Central memory CD8-positive, alpha-beta T cell (primary cell): ENCODE data around the gene KRTAP17-1.

Experiments
- ATAC-seq: fragments of 150-1000 bp; cut with Tn5 transposase; replicated peaks from 2 replicates; pipeline ENCODE4 v1.10.0; 2022; ENCODE audit warnings: mild to moderate bottlenecking, moderate FRiP score, moderate number of reproducible peaks; ENCODE audit not compliant: poor library complexity, severe bottlenecking; ENCODE audit errors: extremely low read depth
- DNase-seq, 2 donors: peaks; one replicate each; pipeline ENCODE4 v3.0.0; 2021; ENCODE audit warnings: low spot score in 2 of 2
- H3K27ac Mint-ChIP-seq: one replicate; pipeline ENCODE4 v1.8.0; 2022; ENCODE audit warnings: low read depth, mild to moderate bottlenecking, moderate library complexity, mixed read lengths
- H3K27me3 Mint-ChIP-seq: one replicate; pipeline ENCODE4 v1.8.0; 2022; ENCODE audit warnings: mixed read lengths
- H3K36me3 Mint-ChIP-seq: one replicate; pipeline ENCODE4 v1.8.0; 2022; ENCODE audit warnings: mild to moderate bottlenecking, moderate library complexity, mixed read lengths; ENCODE audit not compliant: insufficient read depth
- H3K4me1 Mint-ChIP-seq: one replicate; pipeline ENCODE4 v1.8.0; 2022; ENCODE audit warnings: mixed read lengths
- H3K4me3 Mint-ChIP-seq: one replicate; pipeline ENCODE4 v1.8.0; 2022; ENCODE audit warnings: mild to moderate bottlenecking, moderate library complexity, mixed read lengths
- H3K9me3 Mint-ChIP-seq: one replicate; pipeline ENCODE4 v1.8.0; 2022; ENCODE audit warnings: mixed read lengths

Gene KRTAP17-1

DNA sequence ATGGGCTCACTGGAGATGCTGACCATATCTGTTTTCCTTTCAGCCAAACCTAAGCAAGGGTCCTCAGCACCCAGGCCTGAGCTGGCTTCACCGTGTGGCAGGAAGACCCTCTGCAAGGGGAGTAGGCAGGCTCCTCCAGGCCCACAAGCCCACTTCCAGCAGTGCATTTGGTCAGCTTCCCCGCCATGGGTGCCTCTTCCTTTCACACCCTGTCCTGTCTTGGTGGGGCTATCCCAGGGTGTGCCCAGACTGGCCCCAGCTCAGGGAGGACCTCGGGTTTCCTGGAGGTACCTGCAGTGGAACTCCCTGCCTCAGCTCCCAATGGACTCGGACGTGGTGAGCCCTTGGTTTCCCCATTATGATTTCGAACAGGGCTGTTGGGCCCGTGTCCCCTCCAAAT is 12.7 kb upstream of the KRTAP17-1 start:
- H3K4me3 Mint-ChIP-seq = no peak overlapping the region
- ATAC-seq = no peak
- H3K36me3 Mint-ChIP-seq = peaks cover 5% of the 10 kb centered on the region
- H3K9me3 Mint-ChIP-seq = no peaks in the 10 kb centered on the region
- H3K27me3 Mint-ChIP-seq = no peaks in the 10 kb centered on the region
- H3K27ac Mint-ChIP-seq = no peak overlapping the region
- DNase-seq = no peak
- H3K4me1 Mint-ChIP-seq = peaks cover 39% of the 10 kb centered on the region

DNA sequence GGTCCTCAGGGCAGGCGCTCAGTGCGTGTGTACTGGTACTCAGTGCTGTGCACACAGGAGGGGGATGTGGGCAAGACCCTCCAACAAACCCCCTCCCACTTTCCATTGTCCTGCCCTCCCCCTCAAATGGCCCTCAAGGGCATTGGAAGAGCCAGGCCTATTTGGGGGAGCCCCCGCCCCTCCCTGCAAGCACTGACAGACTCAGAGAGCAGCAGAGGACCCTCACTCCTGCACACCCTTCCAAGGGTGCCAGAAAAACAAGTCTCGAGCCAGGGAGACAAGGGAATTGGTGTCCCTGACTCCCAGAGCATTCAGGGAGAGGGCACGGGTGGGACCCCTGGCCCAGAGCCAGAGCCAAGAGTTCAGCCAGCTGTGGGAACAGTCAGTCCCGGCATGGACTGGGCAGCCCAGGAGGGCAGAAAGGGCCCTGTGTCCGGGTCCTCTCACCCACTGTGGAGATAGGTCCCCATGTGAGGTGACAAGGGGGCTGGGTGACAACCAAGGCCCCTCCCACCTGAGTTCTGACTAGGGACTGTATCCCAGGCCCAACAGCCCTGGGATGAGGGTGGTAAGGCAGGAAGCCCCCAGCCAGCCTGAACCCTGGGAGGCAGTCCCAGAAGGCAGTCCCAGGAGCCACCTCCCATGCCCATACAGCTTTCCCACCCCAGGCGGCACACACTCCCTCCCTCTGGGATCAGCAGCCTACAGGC is 12.1 kb upstream of the KRTAP17-1 start:
- DNase-seq = no peak
- Mint-ChIP-seq H3K27ac (peak overlapping the region; percentile 22), H3K4me3 (no peak overlapping the region), H3K27me3 (no peaks in the 10 kb centered on the region), H3K4me1 (peaks cover 40% of the 10 kb centered on the region), H3K9me3 (no peaks in the 10 kb centered on the region), H3K36me3 (peaks cover 8% of the 10 kb centered on the region)
- ATAC-seq = no peak

DNA sequence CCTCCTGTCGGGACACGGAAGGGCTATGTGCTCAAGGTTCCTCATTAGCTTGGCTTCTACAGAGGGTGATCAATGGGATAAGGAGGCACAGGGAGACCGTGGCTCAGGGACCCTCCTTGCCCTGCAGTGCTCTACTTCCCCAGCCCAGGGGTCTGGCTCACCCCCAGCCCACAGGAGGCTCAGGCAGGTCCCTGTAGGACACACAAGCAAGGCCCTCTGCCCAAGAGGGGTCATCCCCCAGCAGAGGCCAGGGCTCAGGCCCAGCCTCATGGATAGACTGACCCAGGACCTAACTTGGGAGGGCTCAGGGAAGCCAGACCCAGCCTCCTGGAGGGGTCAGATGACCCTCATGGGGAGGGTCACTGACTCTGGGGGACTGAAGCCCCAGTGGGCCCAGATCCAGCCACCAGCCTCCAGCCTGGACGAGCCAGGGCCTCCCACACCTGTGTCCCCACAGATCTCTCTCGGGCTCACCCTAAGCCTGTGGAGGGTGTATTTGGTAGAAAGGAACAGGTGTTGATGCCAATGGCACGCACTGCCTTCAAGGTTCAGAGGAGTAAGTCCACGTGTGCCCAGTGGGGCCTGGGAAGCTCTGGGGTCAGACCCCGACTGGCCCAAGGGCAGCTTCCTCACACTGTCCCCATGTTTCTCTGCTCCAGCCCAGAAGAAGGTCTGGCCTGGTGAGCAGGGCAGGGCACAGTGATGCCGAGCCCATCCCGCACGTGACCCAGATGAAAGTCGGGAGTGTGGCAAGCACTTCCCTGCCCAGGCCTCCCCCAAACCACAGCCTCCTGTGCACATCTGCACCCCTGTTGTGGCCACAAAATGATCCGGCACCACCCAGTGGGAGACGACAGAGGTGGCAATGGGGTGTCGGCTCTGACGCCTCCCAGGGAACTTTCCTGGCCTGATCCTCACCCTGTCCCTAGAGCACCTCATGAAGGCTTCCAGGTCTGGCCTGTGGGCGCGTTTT is 10.9 kb upstream of the KRTAP17-1 start:
- H3K36me3 Mint-ChIP-seq = peaks cover 8% of the 10 kb centered on the region
- H3K27ac Mint-ChIP-seq = peak overlapping the region; percentile 73
- ATAC-seq (peak; percentile 79), DNase-seq (no peak)
- peaks cover 42% of the 10 kb centered on the region for H3K4me1 Mint-ChIP-seq
- no peaks in the 10 kb centered on the region for H3K9me3 Mint-ChIP-seq
- H3K4me3 Mint-ChIP-seq = no peak overlapping the region
- H3K27me3 Mint-ChIP-seq = no peaks in the 10 kb centered on the region

DNA sequence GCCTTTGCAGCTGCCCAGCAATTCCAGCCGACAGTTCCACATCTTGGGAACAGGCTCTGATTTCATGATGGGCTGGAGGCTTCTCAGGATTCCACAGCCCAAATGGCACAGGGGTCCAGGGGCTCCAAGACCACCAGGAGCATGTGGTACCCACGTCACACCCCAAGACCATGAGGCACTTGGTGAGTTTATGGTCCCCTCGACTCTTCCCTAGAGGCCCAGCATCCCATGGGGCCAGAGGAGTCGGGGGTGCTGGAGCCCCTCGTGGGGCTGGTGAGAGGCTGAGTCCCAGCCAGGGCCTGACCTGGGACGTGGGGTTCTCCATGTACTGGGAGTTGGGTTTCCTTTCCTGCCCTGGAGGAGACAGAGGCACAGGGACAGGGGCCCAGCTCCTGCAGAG is 10.1 kb upstream of the KRTAP17-1 start:
- peaks cover 8% of the 10 kb centered on the region for H3K36me3 Mint-ChIP-seq
- no peak for ATAC-seq

DNA sequence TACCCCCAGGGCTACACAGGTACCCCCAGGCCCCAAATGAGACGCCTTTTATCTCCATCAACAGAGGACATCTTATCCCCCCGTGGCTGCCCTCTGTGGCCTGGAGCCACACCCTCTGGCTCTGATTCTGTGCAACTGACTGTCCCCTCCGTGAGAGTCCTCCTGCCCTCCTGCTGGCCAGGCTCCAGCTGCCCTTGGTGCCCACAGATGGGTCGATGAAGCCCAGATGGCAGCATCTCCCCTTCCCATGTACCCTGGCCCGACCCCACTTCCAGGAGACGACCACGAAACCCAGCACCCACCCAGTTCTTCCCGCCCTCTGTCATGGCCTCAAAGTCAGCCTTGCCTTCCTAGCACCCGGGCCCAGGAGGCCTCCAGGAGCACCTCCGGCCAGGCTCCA is 9.6 kb upstream of the KRTAP17-1 start:
- H3K4me3 Mint-ChIP-seq = no peak overlapping the region
- peaks cover 42% of the 10 kb centered on the region for H3K4me1 Mint-ChIP-seq
- peaks cover 8% of the 10 kb centered on the region for H3K36me3 Mint-ChIP-seq
- no peaks in the 10 kb centered on the region for H3K9me3 Mint-ChIP-seq
- no peak for DNase-seq
- H3K27ac Mint-ChIP-seq = peak overlapping the region; percentile 68
- H3K27me3 Mint-ChIP-seq = no peaks in the 10 kb centered on the region
- ATAC-seq = no peak

More for the DNA sequence above, 10.1 kb upstream of the KRTAP17-1 start:
- H3K9me3 Mint-ChIP-seq = no peaks in the 10 kb centered on the region
- H3K27me3 Mint-ChIP-seq = no peaks in the 10 kb centered on the region
- H3K4me3 Mint-ChIP-seq = no peak overlapping the region
- peak overlapping the region; percentile 73 for H3K27ac Mint-ChIP-seq
- no peak for DNase-seq
- peaks cover 42% of the 10 kb centered on the region for H3K4me1 Mint-ChIP-seq

DNA sequence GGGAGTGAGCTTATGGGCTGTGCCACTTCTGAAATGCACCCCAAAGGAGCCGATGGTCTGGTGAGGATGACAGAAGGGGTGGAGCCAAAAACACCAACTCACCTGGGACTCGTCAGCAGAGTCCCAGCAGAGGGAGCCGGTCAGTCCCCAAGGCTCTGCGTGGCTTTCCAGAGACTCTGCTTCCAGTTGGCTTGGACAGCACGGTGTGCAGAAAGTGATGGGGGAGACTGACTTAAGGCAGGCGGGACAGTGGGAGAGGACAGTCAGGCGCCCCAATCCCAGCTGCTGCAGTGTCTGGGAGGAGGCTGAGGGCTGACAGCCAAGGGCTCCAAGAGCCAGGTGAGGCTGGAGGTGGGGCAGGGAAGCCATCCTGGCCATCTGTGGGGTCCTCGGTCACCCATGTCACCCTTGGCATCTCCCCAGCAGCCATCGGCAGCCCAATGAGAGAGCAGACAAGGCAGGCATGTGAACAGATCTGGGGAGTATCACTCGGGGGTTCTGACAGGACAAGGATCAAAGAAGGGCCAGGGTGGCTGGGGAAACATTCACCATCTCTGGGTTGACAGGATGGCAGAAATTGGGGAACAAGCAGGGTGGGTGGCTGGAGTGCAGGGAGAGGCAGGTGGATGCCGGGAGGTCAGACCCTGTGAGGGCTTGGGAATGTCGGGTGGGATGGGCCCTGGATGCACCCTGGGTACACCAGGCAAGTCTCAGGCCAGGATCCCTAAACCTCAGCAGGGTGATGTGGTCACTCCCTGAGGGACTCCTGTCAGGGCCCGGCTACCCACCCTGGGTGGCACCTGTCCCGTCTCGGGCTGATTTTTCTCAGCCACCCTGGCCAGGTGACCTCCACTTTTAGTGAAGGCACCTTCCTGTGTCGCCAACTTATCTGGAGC is 8.9 kb upstream of the KRTAP17-1 start:
- no peaks in the 10 kb centered on the region for H3K9me3 Mint-ChIP-seq
- peaks cover 42% of the 10 kb centered on the region for H3K4me1 Mint-ChIP-seq
- no peak for ATAC-seq
- H3K27me3 Mint-ChIP-seq = no peaks in the 10 kb centered on the region
- H3K27ac Mint-ChIP-seq = peak overlapping the region; percentile 68
- H3K36me3 Mint-ChIP-seq = peaks cover 8% of the 10 kb centered on the region
- DNase-seq = no peak
- H3K4me3 Mint-ChIP-seq = peak overlapping the region; percentile 27

DNA sequence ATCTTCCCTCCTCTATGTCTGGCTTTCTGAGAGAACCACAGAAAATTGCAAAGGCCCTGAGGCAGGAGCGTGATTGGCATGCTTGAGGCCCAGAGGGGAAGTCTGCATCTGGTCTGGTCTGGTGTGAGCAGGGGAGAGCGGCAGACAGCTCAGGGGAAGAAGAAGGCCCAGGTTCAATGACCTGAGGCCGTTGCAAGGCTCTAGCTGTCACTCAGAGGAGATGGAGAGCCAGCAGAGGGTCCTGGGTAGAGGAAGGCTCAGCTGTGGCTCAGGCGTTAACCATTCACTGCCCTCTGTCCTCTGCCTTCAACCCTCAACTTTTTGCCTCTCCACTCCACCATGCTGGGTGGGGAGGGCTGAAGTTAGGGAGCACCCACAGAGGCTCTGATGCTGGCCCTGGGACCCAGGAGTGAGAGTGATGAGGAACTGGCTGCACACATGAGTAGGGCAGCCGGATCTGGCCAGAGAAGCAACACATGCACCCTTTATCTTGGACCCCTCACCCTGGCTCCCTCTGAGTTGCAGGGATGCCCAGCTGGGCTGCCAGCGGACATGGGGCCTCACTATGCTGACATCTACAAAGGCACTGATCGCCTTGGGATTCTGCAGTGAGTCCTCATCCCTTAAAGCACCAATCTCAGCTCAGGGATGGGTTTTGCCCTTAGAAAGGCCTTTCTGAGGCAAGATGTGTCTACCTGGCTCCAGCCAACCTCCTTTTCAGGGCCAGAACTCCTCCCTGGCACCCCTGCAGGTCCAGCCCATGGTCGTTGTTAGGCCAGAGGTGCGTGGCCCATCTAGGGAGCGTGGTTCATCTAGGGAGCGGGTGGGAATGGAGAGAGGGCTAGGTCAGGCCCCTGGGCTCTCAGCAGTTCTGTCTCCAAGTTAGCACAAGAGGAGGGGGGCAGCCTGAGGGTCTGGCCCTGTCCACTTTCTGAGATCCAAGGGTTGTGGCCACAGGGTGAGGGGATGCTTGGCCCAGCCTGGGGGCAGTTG is 7.7 kb upstream of the KRTAP17-1 start:
- DNase-seq = no peak

DNA sequence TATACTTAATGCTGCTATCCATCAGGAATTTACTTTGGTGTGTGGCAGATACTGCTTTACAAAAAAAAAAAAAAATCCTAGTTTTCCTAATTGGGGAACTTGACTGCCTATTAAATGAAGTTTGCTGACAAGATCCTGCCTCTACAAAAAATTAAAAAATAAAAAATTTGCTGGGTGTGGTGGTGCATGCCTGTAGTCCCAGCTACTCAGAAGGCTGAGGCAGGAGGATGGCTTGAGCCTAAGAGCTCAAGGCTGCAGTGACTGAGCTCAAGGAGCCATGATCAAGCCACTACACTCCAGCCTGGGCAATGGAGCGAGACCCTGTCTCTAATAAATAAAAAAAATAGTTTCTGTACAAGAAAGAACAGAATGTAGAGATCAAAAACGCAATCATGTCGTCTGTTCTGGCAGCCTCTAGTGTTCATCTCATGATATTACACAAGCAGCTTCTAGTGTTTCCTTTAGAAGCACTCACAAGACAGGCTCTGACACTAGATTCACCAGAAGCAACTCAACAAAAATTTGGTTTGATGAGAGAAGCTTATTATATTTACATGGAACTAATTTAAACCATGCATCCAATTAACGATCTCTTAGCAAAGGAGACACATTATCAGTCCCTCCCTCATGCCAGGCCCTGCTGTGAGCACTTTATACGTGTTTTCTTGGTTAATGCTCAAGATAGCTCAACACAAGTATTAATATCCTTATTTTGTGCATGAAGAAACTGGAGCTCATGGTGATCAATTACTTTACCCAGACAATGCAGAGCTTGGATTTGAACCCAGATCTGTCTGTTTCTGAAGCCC is 6.8 kb upstream of the KRTAP17-1 start:
- no peak overlapping the region for H3K4me3 Mint-ChIP-seq
- no peak for DNase-seq
- peaks cover 6% of the 10 kb centered on the region for H3K36me3 Mint-ChIP-seq
- H3K9me3 Mint-ChIP-seq = no peaks in the 10 kb centered on the region
- ATAC-seq = peak; percentile 59
- peaks cover 34% of the 10 kb centered on the region for H3K4me1 Mint-ChIP-seq
- H3K27ac Mint-ChIP-seq = peak overlapping the region; percentile 70
- H3K27me3 Mint-ChIP-seq = no peaks in the 10 kb centered on the region

More for the DNA sequence above, 7.7 kb upstream of the KRTAP17-1 start:
- H3K27ac Mint-ChIP-seq = peak overlapping the region; percentile 70
- H3K4me3 Mint-ChIP-seq = peak overlapping the region; percentile 27
- no peak for ATAC-seq
- H3K36me3 Mint-ChIP-seq = peaks cover 8% of the 10 kb centered on the region
- no peaks in the 10 kb centered on the region for H3K9me3 Mint-ChIP-seq
- H3K4me1 Mint-ChIP-seq = peaks cover 36% of the 10 kb centered on the region
- no peaks in the 10 kb centered on the region for H3K27me3 Mint-ChIP-seq

DNA sequence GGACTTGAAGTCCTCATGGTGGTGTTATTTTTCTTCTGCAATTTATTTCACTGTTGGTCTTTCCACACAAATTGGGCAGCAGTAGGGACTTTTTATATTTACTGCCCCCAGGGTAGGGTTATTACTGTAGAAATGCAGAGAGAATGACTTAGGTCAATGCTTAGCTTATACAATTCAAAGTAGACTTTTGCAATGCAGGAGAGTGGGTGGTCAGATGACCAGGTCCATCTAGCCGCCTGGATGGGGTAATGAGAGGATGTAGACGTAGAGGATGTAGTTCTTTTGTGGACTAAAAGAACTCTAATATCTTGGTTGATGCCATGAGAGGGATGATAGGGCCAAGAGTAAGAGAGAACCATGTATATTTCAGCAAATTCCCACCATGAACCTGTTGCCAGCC is 2.7 kb upstream of the KRTAP17-1 start:
- peaks cover 9% of the 10 kb centered on the region for H3K27me3 Mint-ChIP-seq

DNA sequence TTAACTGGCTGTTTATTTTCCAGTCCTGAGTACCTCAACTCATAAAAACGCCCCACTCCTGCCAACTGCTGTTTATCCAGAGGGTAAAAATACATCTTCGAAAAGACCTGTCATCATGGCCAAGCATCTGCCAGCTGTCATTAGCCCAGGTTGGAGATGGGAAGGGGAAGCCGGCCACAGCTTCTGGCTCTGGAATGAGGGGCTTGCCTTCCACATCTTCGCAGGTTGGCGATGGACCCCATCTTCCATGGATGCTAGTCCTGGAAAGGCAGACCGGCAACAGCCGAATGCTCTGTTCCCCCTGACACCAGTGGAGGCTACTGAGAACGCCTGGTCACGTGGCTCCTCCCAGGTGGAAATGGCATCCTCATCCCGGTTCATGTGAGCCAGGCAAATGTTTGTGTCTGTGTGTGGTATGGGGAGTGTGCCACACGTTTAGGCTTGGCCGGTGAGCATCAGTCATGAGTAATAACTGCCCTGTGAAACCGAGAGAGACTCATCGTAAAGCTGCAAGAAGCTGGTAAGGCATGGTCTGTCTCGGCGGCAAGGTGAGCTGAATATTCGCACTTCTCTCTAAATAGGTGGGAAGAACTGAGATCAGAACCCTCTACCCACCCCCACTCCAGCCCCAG is 420 bp upstream of the KRTAP17-1 start:
- DNase-seq (no peak), ATAC-seq (no peak)
- Mint-ChIP-seq H3K9me3 (no peaks in the 10 kb centered on the region), H3K27ac (no peak overlapping the region), H3K36me3 (peaks cover 2% of the 10 kb centered on the region), H3K4me3 (no peak overlapping the region), H3K4me1 (peaks cover 4% of the 10 kb centered on the region), H3K27me3 (peaks cover 9% of the 10 kb centered on the region)

More for the DNA sequence above, 2.7 kb upstream of the KRTAP17-1 start:
- H3K27ac Mint-ChIP-seq = no peak overlapping the region
- no peak for DNase-seq
- H3K4me1 Mint-ChIP-seq = peaks cover 7% of the 10 kb centered on the region
- ATAC-seq = no peak
- H3K4me3 Mint-ChIP-seq = no peak overlapping the region
- H3K9me3 Mint-ChIP-seq = no peaks in the 10 kb centered on the region
- peaks cover 4% of the 10 kb centered on the region for H3K36me3 Mint-ChIP-seq
